GM19395 (cell line): ENCODE measurements around the gene ROBO4.
A peak's percentile ranks its signal among the peaks of the same experiment; 100 is the strongest.

ENCODE experiments used
- ATAC-seq: cut with Tn5 transposase; IDR thresholded peaks from one replicate; pipeline ENCODE4 v1.9.1; 2021; ENCODE audit warnings: mild to moderate bottlenecking, moderate library complexity; ENCODE audit not compliant: unreplicated experiment

Gene ROBO4

DNA sequence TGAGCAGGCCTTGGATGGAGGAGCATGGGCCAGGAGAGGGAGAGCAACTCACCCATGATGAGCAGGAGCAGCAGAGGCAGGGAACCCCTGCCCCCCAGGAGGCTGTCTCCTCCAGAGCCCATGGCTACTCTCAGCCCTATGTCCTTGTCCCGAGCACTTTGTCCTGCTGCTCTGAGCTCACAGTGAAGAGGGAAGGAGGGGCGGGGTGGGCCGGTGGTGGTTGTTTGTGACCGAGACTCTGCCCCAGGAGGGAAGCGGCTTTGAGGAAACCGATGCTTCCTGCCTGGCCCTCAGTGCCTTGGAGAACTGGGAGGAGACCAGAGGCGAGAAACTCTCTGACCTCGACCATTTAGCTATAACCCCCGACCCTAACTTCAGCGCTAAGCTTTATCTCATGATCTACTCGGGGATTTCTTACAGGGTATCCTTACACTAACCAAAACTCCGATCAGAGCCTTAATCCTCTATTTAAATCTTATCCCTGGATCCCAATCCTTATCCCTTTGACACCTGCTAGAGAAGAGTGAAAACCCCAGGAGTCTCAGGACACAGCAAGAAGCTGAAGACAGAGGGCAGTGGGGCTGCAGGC lies at the start of gene ROBO4:
TSS of gene ROBO4 (minus strand) at position 192 of the 589 bp plus-strand sequence. CDS start at position 122, 70 bp downstream.
- no peak for ATAC-seq

- ATAC-seq, result no peak
These were observed 49.1 kb upstream of the ROBO4 start for GRCh38 chr11:124946735-124947141.

DNA sequence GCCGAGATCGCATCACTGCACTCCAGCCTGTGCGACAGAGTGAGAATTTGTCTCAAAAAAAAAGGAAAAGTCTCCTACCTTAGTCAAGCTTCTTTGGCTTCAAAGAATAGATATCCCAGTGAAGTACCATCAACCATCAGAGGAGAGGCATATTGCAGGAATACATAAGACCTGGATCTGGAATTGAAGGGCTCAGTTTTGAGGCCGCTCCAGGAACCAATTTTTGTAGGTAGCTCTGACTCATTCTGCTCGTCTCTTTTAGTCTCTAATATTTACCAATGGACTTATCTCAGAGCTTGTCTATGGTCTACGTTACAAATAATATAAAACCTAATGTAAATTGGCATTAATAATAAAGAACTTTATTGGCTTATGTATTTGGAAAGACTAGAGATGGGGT lies 48.2 kb upstream of the ROBO4 start:
- no peak for ATAC-seq

GRCh38 chr11:124944565-124944964 lies 46.9 kb upstream of the ROBO4 start:
- no peak for ATAC-seq

DNA sequence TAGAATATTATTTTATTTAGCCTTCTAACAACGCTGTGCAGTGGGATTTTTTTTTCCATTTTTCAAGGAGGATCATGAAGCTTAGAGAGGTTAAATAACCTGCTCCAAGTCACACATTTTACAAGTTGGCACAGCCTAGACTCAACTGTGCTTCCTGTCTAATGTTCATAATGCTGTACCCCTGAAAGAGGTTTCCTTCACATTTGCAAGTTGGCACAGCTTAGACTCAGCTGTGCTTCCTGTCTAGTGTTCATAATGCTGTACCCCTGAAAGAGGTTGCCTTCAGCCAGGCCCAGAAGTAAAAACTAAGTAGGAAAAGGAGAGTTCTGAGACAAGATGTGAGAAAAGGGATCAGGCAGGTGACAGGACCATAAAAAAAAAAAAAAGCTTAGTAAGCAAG lies 46.1 kb upstream of the ROBO4 start:
- ATAC-seq, result no peak

GRCh38 chr11:124943254-124943616 lies 45.6 kb upstream of the ROBO4 start:
- no peak for ATAC-seq

GRCh38 chr11:124942466-124943253 lies 45.0 kb upstream of the ROBO4 start:
- no peak for ATAC-seq

DNA sequence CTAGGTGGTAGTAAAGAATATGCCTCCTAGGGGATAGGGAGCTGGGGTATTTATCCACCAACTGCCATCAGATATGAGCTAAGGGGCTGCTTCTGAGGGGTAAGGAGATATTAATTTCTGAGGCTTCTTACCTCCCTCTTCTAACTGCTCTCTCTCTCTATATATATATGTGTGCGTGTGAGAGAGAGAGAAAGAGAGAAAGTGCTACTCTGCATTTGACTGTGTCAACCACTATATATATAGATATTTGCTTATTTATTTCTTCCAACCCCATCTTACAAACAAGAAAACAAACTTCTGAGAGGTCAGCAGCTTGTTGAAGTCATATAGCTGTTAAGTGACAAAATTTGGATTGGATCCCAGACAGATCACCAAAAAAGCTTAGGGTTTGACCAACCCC lies 44.0 kb upstream of the ROBO4 start:
- no peak for ATAC-seq

DNA sequence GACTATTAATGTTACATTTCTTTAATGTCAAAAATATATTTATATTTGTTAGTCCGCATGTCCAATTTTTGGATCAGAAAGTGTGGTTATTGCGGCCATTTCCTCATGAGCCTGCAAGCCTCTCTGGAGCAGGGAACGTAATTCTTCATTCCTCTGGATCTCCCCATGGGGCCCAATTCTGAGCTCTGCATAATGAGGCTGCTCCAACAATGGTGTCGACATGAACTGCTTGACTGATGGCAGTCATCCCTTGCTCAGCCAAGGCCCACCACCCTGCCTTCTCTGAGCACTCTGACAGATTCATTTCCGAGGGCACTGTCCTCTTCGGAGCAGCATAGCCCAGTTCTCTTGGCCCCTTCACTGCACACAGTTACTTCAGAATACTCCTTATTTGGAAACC lies 41.3 kb upstream of the ROBO4 start:
- ATAC-seq, result no peak

DNA sequence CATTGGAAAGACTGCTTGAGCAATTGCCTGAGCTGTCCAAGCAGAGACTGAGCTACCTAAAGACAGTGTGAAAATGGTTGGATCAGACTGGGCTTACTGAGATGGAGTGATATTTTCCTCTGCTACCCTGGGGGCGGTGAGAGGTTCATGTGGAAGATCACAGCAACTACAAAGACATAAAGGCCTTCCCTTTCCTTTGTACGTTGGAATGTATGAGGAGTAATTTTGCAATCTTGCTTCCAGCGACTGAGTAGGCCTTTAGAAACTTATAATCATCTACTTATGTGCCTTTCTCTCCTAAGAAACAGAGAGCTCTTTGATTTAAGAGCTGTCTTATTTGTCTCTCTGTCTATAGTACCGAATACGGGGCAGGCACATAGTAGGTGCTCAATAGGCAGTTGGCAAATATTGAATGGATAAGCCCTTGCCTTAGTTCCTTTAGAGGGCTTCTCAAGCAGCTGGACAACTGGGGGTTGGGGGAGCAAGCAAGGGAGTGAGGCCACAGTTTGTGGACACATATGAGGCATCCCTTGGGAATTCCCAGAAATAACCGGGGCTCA lies 40.6 kb upstream of the ROBO4 start:
- no peak for ATAC-seq

GRCh38 chr11:124937336-124937935 lies 39.8 kb upstream of the ROBO4 start:
- no peak for ATAC-seq

DNA sequence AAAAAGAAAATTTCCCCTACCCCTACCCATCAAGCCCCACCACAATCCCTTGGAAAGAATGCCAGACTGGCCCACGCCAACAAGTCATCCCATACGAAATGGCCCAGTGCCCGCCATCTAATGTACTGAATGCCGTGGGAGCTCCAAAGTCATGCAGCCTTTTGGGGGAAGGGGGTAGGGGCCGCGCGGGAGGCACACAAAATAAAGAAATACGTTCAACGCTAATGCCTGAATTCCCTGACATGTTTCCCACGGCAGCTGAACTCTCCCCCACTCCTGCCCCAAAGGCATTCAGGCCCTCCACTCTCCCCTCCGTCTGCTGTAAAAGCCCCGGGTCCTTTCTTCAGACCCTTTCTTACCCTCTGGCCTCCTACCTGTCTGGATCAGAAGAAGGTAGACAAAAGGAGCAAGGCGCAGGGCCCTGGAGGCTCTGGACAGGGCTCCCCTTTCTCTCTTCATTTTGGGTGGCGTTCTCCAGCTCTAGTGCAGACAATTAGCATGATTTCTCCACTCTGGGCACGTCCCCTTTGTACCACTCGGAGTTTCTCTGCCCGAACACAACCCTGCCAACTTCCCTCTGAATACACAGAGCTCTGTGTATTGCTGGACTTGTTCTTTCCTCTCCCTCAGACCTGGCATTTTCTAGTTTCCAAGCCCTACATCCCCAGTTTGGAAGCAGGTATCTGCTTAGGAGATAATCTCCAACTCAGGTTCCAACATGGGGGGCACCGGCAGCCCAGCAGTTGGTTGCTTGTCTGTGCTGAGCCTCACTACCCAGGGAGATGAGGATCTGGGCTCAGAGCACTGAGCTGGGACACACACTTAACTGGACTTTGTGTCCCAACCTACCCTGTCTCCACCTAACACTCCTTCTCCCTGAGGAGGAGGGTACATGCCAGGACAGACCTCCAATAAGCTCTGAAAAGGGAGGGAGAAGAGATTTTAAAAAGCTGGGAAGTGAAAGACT lies 38.2 kb upstream of the ROBO4 start, which contains the start of gene HEPACAM:
TSS of gene HEPACAM (minus strand) at position 500 of the 967 bp plus-strand sequence. CDS start at position 459, 41 bp downstream.
- no peak for ATAC-seq

GRCh38 chr11:124934862-124935547 lies 37.3 kb upstream of the ROBO4 start:
- ATAC-seq, result no peak

GRCh38 chr11:124930799-124931198 lies 33.1 kb upstream of the ROBO4 start:
- ATAC-seq, result peak; percentile 96

- no peak for ATAC-seq
These were observed 31.4 kb upstream of the ROBO4 start for GRCh38 chr11:124928942-124929665.

- ATAC-seq, result no peak
These were observed 25.6 kb upstream of the ROBO4 start for GRCh38 chr11:124923296-124923695.

- ATAC-seq, result no peak
These were observed 25.2 kb upstream of the ROBO4 start for GRCh38 chr11:124922831-124923230.

DNA sequence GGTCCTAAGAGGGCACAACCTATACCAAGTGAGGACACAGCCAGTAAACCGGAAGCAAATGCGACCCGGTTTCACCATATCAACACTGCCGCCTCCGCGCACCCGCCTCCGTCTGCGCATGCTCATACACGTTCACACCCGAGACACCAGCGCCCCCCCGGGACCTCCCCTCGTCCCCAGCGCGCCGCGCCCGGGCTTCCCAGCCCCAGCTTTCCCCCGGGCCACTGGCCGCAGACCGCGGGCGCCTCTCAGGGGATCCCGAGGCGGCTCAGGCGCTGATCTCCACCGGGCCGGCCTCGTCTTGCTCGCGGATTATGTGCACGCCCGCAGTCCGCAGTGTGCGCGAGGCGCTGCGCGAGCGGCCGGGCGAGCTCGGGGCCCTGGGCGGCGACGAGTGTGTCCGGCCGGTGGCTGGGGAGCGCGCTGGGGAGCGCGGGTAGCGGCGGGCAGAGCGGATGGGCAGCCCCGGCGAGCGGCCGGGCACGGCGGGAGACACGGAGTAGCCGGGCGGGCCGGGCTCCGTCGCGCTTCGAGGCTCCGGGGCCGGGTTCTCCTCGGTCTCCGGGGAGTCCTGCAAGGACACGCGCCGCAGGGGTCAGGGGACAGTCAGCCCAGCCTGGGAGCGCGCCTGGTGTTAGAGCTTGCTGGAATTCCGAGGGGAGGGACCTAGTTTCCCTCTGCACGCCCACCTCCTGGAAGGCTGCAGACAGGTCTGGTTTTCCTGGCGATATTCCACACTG lies 23.4 kb upstream of the ROBO4 start:
- ATAC-seq, result peak; percentile 90

DNA sequence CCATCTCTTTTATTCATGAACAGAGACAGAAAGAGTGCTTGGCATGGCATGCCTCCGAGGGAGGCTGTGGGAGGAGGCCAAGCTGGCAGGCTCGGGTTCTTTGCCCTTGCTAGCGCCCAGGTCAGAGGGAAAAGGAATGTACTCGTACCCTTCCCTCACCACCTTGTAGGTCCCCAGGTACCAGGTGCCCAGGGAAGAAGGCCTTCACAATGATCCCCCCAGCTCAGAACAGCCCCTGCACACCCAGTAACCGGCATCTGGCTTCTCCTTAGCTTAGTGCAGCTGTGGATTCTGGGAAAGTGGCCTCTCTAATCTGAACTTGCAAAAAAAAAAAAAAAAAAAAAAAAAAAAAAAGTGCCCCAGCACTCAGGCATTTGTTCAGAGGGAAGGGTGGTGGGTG lies 22.7 kb upstream of the ROBO4 start:
- ATAC-seq, result no peak
